Transverse colon (tissue), 4 donors: Measurements from ENCODE around the gene TBL3.
A peak's percentile ranks its signal among the peaks of the same experiment; 100 is the strongest.

Experiments used
- CTCF ChIP-seq, 5 experiments: fragments of 200-600 bp in 3 of 5; fragments of 450-650 bp in 2 of 5; sonication (generic) in 3 of 5; IDR thresholded peaks; 1 replicate in 2 of 5; 2 replicates in 3 of 5; pipeline ENCODE4 v1.5.1; 2016 to 2017; ENCODE audit warnings: antibody characterized with exemption in 5 of 5, inconsistent platforms in 3 of 5, mild to moderate bottlenecking in 2 of 5, moderate library complexity in 1 of 5
- EP300 ChIP-seq: sonication (generic); formaldehyde crosslinking; IDR thresholded peaks from one replicate; pipeline ENCODE4 v1.6.1; 2017; ENCODE audit warnings: antibody characterized with exemption, low read depth
- POLR2AphosphoS5 ChIP-seq, 3 donors: sonication (generic); formaldehyde crosslinking; IDR thresholded peaks; one replicate each; pipeline ENCODE4 v1.6.1; 2016; ENCODE audit warnings: antibody characterized with exemption in 3 of 3

GRCh38 chr16:1982991-1983543, 11.2 kb downstream of the TBL3 start:
- TF ChIP-seq CTCF (IDR thresholded peaks at IDR 0.05) (peak in 1 of 5 experiments; percentile 3), EP300 (no peak), POLR2AphosphoS5 (IDR thresholded peaks at IDR 0.05) (no peak)
